ENCODE data around the gene UAP1L1.

UAP1L1 gene

GRCh38 chr9:137077758-137078693, 709 bp downstream of the UAP1L1 start:
- DNase-seq = no peak

- DNase-seq = no peak
These were observed 1.5 kb downstream of the UAP1L1 start for GRCh38 chr9:137078701-137079400.

- DNase-seq = no peak
These were observed 2.1 kb downstream of the UAP1L1 start for GRCh38 chr9:137079401-137079787.

- no peak for DNase-seq
These were observed 3.2 kb downstream of the UAP1L1 start for GRCh38 chr9:137080260-137081122.

GRCh38 chr9:137082222-137082924, 5.1 kb downstream of the UAP1L1 start:
- DNase-seq = no peak

- DNase-seq = no peak
These were observed 5.6 kb downstream of the UAP1L1 start for GRCh38 chr9:137082925-137083290.

- no peak for DNase-seq
These were observed 6.2 kb downstream of the UAP1L1 start for GRCh38 chr9:137083394-137084004.

- DNase-seq = no peak
These were observed 7.2 kb downstream of the UAP1L1 start for GRCh38 chr9:137084526-137084925.

GRCh38 chr9:137085920-137086530, 8.7 kb downstream of the UAP1L1 start:
- no peak for DNase-seq

GRCh38 chr9:137086531-137087408, 9.5 kb downstream of the UAP1L1 start, which contains the start of gene MAN1B1:
Gene MAN1B1, plus strand, starts transcription at chr9:137086985. Its CDS starts 15 bp downstream, at chr9:137087000.
- peak; percentile 95 for DNase-seq

- DNase-seq = no peak
These were observed 10.2 kb downstream of the UAP1L1 start for GRCh38 chr9:137087409-137087925.

GRCh38 chr9:137088121-137088520, 10.8 kb downstream of the UAP1L1 start:
- DNase-seq = no peak

- no peak for DNase-seq
These were observed 12.1 kb downstream of the UAP1L1 start for GRCh38 chr9:137089232-137089947.

GRCh38 chr9:137095664-137096517, 18.6 kb downstream of the UAP1L1 start:
- no peak for DNase-seq

GRCh38 chr9:137096785-137097546, 19.6 kb downstream of the UAP1L1 start:
- no peak for DNase-seq

- DNase-seq = no peak
These were observed 20.6 kb downstream of the UAP1L1 start for GRCh38 chr9:137097761-137098462.

- no peak for DNase-seq
These were observed 21.9 kb downstream of the UAP1L1 start for GRCh38 chr9:137099231-137099630.

All from DMS153 (cell line).